WTC11 (cell line): Measurements from ENCODE around the gene FDXACB1. TPM values are rescaled to one million over a fixed set of nuclear protein-coding genes. Genes with fewer than 3 reads are reported as not detected.

Experiments
- ATAC-seq: fragments of 200-7000 bp; cut with Tn5 transposase; 2 replicates; pipeline ENCODE4 v1.10.0; 2021; ENCODE audit warnings: mild to moderate bottlenecking, moderate library complexity
- CTCF ChIA-PET: fragments of 300-600 bp; sonication (Branson Sonifier 250); formaldehyde crosslinking; loops from one replicate; lab custom pipeline; 2021; ENCODE audit warnings: antibody characterized with exemption; lab: Charles Lee
- POLR2A ChIA-PET: fragments of 350-600 bp; sonication (Branson Sonifier 250); formaldehyde crosslinking; loops from one replicate; lab custom pipeline; 2021; ENCODE audit warnings: antibody characterized with exemption; lab: Charles Lee
- DNase-seq: peaks from one replicate; pipeline ENCODE4 v3.0.0; 2021; ENCODE audit warnings: low spot score
- H3K27ac Mint-ChIP-seq: 2 replicates; pipeline ENCODE4 v1.8.0; 2021; ENCODE audit warnings: mixed read lengths
- H3K27me3 Mint-ChIP-seq: 2 replicates; pipeline ENCODE4 v1.8.0; 2021; ENCODE audit warnings: low read depth, mild to moderate bottlenecking, moderate library complexity, mixed read lengths
- H3K36me3 Mint-ChIP-seq: 2 replicates; pipeline ENCODE4 v1.8.0; 2021; ENCODE audit warnings: mixed read lengths
- H3K4me1 Mint-ChIP-seq: 2 replicates; pipeline ENCODE4 v1.8.0; 2022; ENCODE audit warnings: mixed read lengths
- H3K4me3 Mint-ChIP-seq: 2 replicates; pipeline ENCODE4 v1.8.0; 2021; ENCODE audit warnings: mild to moderate bottlenecking, moderate library complexity, mixed read lengths
- H3K9me3 Mint-ChIP-seq: 2 replicates; pipeline ENCODE4 v1.8.0; 2021; ENCODE audit warnings: mixed read lengths
- FOXK1 ChIP-seq: sonication (generic); formaldehyde crosslinking; IDR thresholded peaks from 2 replicates; pipeline ENCODE4 v1.8.0; 2022; ENCODE audit warnings: mild to moderate bottlenecking, moderate library complexity, missing genetic modification reagents
- NR2C2 ChIP-seq: sonication (generic); formaldehyde crosslinking; IDR thresholded peaks from 2 replicates; pipeline ENCODE4 v1.8.0; 2022; ENCODE audit warnings: mild to moderate bottlenecking, missing genetic modification reagents
- OVOL2 ChIP-seq: fragments of 250-450 bp; sonication (Bioruptor Pico); IDR thresholded peaks from 2 replicates; pipeline ENCODE4 v1.9.0; 2021; ENCODE audit warnings: mild to moderate bottlenecking, borderline replicate concordance
- PRRX2 ChIP-seq: fragments of 250-450 bp; sonication (Bioruptor Pico); IDR thresholded peaks from 2 replicates; pipeline ENCODE4 v1.8.0; 2021; ENCODE audit warnings: mild to moderate bottlenecking
- SMAD3 ChIP-seq: sonication (generic); formaldehyde crosslinking; IDR thresholded peaks from 2 replicates; pipeline ENCODE4 v1.8.0; 2022; ENCODE audit warnings: missing genetic modification reagents, mild to moderate bottlenecking, borderline replicate concordance
- TP53 ChIP-seq: sonication (generic); formaldehyde crosslinking; IDR thresholded peaks from 2 replicates; pipeline ENCODE4 v1.8.1; 2023; ENCODE audit warnings: mild to moderate bottlenecking, missing genetic modification reagents
- ZNF138 ChIP-seq: sonication (generic); formaldehyde crosslinking; conservative IDR thresholded peaks from 2 replicates; pipeline ENCODE4 v1.8.1; 2022; ENCODE audit warnings: mild to moderate bottlenecking, moderate library complexity, missing genetic modification reagents
- ZNF219 ChIP-seq: sonication (generic); formaldehyde crosslinking; IDR thresholded peaks from 2 replicates; pipeline ENCODE4 v1.8.0; 2023; ENCODE audit warnings: missing genetic modification reagents, mild to moderate bottlenecking, borderline replicate concordance
- ZNF263 ChIP-seq: sonication (generic); formaldehyde crosslinking; IDR thresholded peaks from 2 replicates; pipeline ENCODE4 v1.8.1; 2022; ENCODE audit warnings: low read depth, mild to moderate bottlenecking, moderate library complexity, missing genetic modification reagents
- total RNA-seq: library from RNA; stranded (reverse); gene quantifications from 3 replicates; pipeline ENCODE4 v1.2.3, GENCODE V29; 2021
- TF ChIP-seq, protein P1 (sequence below): sonication (generic); formaldehyde crosslinking; IDR thresholded peaks from 2 replicates; pipeline ENCODE4 v1.8.1; 2022; ENCODE audit warnings: low read depth, mild to moderate bottlenecking, moderate library complexity, missing genetic modification reagents, borderline replicate concordance
- TF ChIP-seq, protein P2 (sequence below): sonication (generic); formaldehyde crosslinking; IDR thresholded peaks from 2 replicates; pipeline ENCODE4 v1.8.1; 2023; ENCODE audit warnings: mild to moderate bottlenecking, moderate library complexity, missing genetic modification reagents
- TF ChIP-seq, protein P3 (sequence below): sonication (generic); formaldehyde crosslinking; IDR thresholded peaks from 2 replicates; pipeline ENCODE4 v1.8.1; 2022; ENCODE audit warnings: mild to moderate bottlenecking, moderate library complexity, missing genetic modification reagents
- TF ChIP-seq, protein P4 (sequence below): sonication (generic); formaldehyde crosslinking; conservative IDR thresholded peaks from 2 replicates; pipeline ENCODE4 v1.8.1; 2022; ENCODE audit warnings: mild to moderate bottlenecking, missing genetic modification reagents
- TF ChIP-seq, protein P5 (sequence below): sonication (generic); formaldehyde crosslinking; IDR thresholded peaks from 2 replicates; pipeline ENCODE4 v1.8.0; 2022; ENCODE audit warnings: mild to moderate bottlenecking, missing genetic modification reagents
- TF ChIP-seq, protein P6 (sequence below): fragments of 250-450 bp; sonication (Bioruptor Pico); IDR thresholded peaks from 2 replicates; pipeline ENCODE4 v2.1.2; 2022; ENCODE audit warnings: mild to moderate bottlenecking, moderate library complexity
- TF ChIP-seq, protein P7 (sequence below): sonication (generic); formaldehyde crosslinking; IDR thresholded peaks from 2 replicates; pipeline ENCODE4 v1.8.1; 2022; ENCODE audit warnings: missing genetic modification reagents, borderline replicate concordance
- TF ChIP-seq, protein P8 (sequence below): fragments of 250-450 bp; sonication (Bioruptor Pico); conservative IDR thresholded peaks from 2 replicates; pipeline ENCODE4 v1.9.0; 2021; ENCODE audit warnings: mild to moderate bottlenecking
- TF ChIP-seq, protein P9 (sequence below): sonication (generic); formaldehyde crosslinking; conservative IDR thresholded peaks from 2 replicates; pipeline ENCODE4 v1.8.1; 2023; ENCODE audit warnings: mild to moderate bottlenecking, low read depth, missing genetic modification reagents, moderate library complexity
- TF ChIP-seq, protein P10 (sequence below): sonication (generic); formaldehyde crosslinking; IDR thresholded peaks from 2 replicates; pipeline ENCODE4 v1.8.0; 2023; ENCODE audit warnings: missing genetic modification reagents

Gene FDXACB1
- total RNA-seq, 1 experiment from 2014 or later, result 2.5 TPM

DNA sequence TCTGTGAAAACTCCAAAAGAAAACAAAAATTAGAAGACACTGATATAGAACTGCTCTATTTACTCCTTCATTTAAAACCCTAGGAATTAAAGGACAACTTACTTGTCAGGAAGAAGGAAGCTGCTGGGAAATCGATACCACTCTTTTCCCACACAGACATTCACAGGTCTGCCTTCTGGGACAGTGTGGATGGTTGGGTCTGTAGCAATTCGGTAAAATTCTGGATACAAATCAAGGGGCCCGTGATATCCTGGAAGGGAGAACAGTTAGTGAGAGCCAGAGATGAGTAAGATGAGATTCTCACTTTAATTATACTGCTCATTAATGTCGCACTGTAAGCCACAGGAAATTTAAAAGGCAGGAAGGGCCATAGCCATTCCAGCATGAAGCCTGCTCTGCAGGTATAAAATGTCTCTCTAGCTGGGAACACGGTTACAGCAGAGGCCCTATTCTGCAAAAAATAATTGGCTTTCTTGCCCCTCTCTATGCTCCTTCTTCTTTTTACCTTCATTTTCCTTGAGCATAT is 41.5 kb downstream of the FDXACB1 start:
- ChIA-PET CTCF (no interaction called here), POLR2A (no interaction called here)
- ATAC-seq (no peak), DNase-seq (no peak)
- Mint-ChIP-seq H3K27me3 (no peaks in the 10 kb centered on the region), H3K27ac (no peak overlapping the region), H3K9me3 (no peaks in the 10 kb centered on the region), H3K36me3 (no peaks in the 10 kb centered on the region), H3K4me3 (no peak overlapping the region), H3K4me1 (peaks cover 17% of the 10 kb centered on the region)
- TF ChIP-seq, protein P1, sequence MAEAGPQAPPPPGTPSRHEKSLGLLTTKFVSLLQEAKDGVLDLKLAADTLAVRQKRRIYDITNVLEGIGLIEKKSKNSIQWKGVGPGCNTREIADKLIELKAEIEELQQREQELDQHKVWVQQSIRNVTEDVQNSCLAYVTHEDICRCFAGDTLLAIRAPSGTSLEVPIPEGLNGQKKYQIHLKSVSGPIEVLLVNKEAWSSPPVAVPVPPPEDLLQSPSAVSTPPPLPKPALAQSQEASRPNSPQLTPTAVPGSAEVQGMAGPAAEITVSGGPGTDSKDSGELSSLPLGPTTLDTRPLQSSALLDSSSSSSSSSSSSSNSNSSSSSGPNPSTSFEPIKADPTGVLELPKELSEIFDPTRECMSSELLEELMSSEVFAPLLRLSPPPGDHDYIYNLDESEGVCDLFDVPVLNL (CRISPR knock-in tag), result no peak
- TF ChIP-seq, protein P2, sequence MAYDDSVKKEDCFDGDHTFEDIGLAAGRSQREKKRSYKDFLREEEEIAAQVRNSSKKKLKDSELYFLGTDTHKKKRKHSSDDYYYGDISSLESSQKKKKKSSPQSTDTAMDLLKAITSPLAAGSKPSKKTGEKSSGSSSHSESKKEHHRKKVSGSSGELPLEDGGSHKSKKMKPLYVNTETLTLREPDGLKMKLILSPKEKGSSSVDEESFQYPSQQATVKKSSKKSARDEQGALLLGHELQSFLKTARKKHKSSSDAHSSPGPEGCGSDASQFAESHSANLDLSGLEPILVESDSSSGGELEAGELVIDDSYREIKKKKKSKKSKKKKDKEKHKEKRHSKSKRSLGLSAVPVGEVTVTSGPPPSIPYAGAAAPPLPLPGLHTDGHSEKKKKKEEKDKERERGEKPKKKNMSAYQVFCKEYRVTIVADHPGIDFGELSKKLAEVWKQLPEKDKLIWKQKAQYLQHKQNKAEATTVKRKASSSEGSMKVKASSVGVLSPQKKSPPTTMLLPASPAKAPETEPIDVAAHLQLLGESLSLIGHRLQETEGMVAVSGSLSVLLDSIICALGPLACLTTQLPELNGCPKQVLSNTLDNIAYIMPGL, result no peak
- TF ChIP-seq PRRX2 (CRISPR knock-in tag), result no peak
- no peak for TF ChIP-seq FOXK1 (CRISPR knock-in tag)
- no peak for TF ChIP-seq TP53 (CRISPR knock-in tag)
- TF ChIP-seq OVOL2 (CRISPR knock-in tag), result no peak
- no peak for TF ChIP-seq SMAD3
- TF ChIP-seq NR2C2 (CRISPR knock-in tag), result no peak
- TF ChIP-seq, protein P3, sequence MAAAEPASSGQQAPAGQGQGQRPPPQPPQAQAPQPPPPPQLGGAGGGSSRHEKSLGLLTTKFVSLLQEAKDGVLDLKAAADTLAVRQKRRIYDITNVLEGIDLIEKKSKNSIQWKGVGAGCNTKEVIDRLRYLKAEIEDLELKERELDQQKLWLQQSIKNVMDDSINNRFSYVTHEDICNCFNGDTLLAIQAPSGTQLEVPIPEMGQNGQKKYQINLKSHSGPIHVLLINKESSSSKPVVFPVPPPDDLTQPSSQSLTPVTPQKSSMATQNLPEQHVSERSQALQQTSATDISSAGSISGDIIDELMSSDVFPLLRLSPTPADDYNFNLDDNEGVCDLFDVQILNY (CRISPR knock-in tag), result no peak

DNA sequence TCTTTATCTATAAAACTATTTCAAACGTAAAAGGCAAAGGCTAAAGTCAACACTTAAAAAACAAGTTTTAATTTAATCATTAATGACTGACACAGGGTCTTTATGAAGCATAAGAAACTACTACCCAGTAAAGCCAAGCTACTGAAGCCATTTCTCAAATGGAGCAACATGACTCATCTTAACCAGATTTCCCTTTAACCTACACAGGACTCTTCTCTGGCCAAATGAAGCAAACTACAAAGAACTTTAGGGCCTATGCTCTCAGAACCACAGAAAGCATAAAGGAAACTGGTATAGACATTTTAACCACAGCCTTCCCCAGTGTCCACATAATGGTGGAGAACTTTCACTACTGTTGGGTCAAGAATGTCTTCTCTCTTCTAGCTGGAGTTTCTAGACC is 42.2 kb downstream of the FDXACB1 start:
- H3K4me1 Mint-ChIP-seq, result peaks cover 17% of the 10 kb centered on the region
- H3K9me3 Mint-ChIP-seq, result no peaks in the 10 kb centered on the region
- no peaks in the 10 kb centered on the region for H3K27me3 Mint-ChIP-seq
- H3K27ac Mint-ChIP-seq, result no peak overlapping the region
- ChIA-PET CTCF (no interaction called here), POLR2A (no interaction called here)
- DNase-seq, result no peak
- H3K4me3 Mint-ChIP-seq, result no peak overlapping the region
- ATAC-seq, result no peak
- H3K36me3 Mint-ChIP-seq, result no peaks in the 10 kb centered on the region
- TF ChIP-seq, protein P4, sequence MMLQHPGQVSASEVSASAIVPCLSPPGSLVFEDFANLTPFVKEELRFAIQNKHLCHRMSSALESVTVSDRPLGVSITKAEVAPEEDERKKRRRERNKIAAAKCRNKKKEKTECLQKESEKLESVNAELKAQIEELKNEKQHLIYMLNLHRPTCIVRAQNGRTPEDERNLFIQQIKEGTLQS, result no peak
- TF ChIP-seq, protein P5, sequence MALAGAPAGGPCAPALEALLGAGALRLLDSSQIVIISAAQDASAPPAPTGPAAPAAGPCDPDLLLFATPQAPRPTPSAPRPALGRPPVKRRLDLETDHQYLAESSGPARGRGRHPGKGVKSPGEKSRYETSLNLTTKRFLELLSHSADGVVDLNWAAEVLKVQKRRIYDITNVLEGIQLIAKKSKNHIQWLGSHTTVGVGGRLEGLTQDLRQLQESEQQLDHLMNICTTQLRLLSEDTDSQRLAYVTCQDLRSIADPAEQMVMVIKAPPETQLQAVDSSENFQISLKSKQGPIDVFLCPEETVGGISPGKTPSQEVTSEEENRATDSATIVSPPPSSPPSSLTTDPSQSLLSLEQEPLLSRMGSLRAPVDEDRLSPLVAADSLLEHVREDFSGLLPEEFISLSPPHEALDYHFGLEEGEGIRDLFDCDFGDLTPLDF (CRISPR knock-in tag), result no peak
- TF ChIP-seq ZNF219 (CRISPR knock-in tag) (no peak), ZNF138 (CRISPR knock-in tag) (no peak), ZNF263 (CRISPR knock-in tag) (no peak)
- TF ChIP-seq, protein P6, sequence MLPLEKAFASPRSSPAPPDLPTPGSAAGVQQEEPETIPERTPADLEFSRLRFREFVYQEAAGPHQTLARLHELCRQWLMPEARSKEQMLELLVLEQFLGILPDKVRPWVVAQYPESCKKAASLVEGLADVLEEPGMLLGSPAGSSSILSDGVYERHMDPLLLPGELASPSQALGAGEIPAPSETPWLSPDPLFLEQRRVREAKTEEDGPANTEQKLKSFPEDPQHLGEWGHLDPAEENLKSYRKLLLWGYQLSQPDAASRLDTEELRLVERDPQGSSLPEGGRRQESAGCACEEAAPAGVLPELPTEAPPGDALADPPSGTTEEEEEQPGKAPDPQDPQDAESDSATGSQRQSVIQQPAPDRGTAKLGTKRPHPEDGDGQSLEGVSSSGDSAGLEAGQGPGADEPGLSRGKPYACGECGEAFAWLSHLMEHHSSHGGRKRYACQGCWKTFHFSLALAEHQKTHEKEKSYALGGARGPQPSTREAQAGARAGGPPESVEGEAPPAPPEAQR, result no peak
- TF ChIP-seq, protein P3 (CRISPR knock-in tag), result no peak
- TF ChIP-seq, protein P7, sequence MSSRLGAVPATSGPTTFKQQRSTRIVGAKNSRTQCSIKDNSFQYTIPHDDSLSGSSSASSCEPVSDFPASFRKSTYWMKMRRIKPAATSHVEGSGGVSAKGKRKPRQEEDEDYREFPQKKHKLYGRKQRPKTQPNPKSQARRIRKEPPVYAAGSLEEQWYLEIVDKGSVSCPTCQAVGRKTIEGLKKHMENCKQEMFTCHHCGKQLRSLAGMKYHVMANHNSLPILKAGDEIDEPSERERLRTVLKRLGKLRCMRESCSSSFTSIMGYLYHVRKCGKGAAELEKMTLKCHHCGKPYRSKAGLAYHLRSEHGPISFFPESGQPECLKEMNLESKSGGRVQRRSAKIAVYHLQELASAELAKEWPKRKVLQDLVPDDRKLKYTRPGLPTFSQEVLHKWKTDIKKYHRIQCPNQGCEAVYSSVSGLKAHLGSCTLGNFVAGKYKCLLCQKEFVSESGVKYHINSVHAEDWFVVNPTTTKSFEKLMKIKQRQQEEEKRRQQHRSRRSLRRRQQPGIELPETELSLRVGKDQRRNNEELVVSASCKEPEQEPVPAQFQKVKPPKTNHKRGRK (CRISPR knock-in tag), result no peak
- TF ChIP-seq, protein P8, sequence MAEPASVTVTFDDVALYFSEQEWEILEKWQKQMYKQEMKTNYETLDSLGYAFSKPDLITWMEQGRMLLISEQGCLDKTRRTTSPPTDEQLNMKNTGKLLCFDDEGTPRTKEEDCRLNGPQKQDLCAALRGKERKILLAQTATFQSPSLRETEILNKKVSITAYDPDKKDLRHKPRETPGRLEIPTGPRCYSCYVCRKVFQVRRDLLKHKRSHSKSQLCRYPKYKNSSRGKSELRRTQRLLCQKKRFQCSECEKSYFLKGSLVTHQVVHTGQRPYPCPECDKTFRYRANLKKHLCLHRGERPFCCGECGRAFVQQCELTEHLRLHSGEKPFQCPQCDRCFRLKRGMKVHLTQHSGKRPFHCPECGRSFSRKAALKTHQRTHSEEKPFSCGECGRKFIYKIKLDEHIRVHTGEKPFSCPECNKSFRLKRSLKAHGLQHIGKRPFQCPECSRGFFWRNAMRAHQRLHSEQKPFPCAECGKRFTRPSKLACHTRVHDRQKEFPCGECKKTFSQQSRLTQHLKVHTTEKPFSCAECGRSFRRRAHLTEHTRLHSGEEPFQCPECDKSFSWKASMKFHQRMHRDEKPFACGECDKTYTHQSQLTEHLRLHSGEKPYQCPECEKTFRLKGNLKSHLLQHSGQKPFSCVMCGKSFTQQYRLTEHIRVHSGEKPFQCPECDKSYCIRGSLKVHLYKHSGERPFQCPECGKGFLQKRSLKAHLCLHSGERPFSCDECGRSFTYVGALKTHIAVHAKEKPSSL (CRISPR knock-in tag), result no peak
- TF ChIP-seq, protein P9, sequence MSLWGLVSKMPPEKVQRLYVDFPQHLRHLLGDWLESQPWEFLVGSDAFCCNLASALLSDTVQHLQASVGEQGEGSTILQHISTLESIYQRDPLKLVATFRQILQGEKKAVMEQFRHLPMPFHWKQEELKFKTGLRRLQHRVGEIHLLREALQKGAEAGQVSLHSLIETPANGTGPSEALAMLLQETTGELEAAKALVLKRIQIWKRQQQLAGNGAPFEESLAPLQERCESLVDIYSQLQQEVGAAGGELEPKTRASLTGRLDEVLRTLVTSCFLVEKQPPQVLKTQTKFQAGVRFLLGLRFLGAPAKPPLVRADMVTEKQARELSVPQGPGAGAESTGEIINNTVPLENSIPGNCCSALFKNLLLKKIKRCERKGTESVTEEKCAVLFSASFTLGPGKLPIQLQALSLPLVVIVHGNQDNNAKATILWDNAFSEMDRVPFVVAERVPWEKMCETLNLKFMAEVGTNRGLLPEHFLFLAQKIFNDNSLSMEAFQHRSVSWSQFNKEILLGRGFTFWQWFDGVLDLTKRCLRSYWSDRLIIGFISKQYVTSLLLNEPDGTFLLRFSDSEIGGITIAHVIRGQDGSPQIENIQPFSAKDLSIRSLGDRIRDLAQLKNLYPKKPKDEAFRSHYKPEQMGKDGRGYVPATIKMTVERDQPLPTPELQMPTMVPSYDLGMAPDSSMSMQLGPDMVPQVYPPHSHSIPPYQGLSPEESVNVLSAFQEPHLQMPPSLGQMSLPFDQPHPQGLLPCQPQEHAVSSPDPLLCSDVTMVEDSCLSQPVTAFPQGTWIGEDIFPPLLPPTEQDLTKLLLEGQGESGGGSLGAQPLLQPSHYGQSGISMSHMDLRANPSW (CRISPR knock-in tag), result no peak
- TF ChIP-seq, protein P10, sequence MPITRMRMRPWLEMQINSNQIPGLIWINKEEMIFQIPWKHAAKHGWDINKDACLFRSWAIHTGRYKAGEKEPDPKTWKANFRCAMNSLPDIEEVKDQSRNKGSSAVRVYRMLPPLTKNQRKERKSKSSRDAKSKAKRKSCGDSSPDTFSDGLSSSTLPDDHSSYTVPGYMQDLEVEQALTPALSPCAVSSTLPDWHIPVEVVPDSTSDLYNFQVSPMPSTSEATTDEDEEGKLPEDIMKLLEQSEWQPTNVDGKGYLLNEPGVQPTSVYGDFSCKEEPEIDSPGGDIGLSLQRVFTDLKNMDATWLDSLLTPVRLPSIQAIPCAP (CRISPR knock-in tag), result no peak
